Stimulated activated CD4-positive, alpha-beta T cell treated with anti-CD3 and anti-CD28 coated beads, TNF-alpha, amount 100 ng/mL, for 1 hour (primary cell): ENCODE measurements around the gene DLGAP1.
A peak's percentile ranks its signal among the peaks of the same experiment; 100 is the strongest.
"Not testable (repeated sequence)": the region's sequence is repeated elsewhere in the genome, so short reads cannot be mapped to it uniquely, and the experiment has no call there.

Experiments used
- DNase-seq, 3 donors: peaks; one replicate each; pipeline ENCODE4 v3.0.0-alpha.2; 2020; ENCODE audit warnings: low read depth in 3 of 3, low spot score in 1 of 3

The DLGAP1 gene

DNA sequence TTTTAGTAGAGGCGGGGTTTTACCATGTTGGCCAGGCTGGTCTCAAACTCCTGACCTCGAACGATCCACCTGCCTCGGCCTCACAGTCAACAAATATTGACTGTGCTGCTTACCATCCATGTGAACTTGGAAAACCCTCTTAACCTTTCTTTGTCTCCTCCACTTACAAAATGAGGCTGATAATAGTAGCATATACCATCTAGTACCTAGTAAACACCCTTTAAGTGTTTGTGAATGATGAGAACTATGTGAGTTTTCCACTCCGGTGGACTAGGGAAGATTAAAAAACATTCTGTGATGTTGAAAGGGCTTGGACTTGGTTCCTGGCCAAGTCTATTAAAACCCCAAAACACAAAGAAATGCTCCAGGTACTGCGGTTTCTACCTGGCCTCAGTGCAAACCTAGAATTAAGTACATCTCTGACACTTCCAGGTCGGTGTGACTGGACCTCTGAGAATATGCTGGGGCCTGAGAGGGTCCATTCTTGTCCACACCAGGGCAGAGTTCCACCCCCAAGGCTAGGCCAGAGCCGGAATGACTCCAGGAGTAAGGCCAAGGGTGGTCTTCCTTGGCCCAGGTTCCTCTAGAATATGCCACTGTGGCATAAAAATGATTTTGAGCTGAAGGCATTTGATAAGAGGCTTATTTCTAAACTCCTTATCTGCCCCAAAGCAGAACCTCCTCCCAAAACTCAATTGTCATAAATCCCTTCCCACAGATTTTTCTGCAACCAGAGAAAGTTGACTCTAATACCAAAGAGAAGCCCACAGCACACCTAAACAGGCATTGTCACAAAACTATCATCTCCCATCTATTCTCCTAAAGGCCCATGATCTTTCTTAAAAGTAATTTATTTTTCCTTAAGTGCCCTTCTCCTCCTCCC lies 787.6 kb downstream of the DLGAP1 start:
- DNase-seq, result no peak

DNA sequence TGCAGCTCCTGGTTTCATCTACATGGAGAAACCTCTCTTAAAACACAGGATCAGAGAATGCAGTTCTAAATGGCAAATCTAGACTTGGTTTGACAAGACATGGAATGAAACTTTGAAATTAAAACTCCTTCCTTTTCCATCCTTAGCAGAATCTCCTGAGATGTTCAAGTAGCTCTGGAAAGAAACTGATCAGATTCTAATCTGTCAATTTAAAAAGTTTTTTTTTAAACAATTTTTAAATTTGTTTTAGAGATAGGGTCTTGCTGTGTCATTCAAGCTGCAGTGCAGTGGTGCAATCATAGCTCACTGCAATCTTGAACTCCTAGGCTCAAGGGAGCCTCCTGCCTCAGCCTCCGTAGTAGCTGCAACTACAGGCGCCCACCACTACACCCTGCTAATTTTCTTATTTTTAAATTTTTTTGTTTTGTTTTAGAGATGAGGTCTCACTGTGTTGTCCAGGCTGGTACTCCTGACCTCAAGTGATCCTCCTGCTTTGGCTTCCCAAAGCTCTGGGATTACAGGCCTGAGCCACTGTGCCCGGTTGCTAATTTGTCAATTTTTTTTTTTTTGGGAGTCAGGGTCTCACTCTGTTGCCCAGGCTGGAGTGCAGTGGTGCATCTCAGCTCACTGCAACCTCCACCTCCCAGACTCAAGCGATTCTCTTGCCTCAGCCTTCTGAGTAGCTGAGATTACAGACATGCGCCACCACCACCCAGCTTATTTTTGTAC lies 788.4 kb downstream of the DLGAP1 start:
- no peak for DNase-seq

DNA sequence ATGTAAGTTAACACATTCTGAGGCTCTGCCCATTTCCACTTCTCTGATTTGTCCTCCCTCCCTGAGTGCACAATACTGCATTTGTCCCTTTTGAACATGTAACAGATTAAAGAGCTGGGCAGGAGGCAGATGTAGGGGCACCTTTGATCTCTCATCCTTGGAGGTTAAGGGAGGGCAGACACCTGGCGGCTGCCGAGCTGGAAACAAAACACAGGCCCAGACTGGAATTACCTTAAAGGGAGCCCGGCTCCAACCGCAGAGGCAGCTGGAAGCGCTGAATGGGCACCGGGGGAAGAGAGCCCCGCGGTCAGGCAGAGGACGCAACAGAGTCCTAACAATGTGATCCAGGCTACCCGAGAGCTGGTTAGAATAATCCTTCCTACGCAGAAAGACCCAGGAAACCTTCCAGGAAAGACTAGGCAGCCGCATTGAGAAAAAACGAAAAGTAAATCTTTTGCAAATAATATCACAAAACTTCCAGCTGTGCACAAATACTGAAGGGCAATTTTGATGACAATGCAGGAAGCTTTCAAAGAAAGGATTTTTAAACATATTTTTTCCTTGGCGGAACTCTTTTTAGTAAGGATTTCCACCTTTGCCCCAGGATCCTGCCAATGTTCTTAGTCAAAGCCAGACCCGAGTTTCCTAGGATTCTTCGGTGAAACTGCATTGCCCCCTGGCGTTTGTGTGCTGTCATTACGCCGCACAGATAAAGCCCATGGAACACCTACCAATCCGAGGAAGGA lies 789.2 kb downstream of the DLGAP1 start:
- peak; percentile 46 to 59 (median 53) for DNase-seq

DNA sequence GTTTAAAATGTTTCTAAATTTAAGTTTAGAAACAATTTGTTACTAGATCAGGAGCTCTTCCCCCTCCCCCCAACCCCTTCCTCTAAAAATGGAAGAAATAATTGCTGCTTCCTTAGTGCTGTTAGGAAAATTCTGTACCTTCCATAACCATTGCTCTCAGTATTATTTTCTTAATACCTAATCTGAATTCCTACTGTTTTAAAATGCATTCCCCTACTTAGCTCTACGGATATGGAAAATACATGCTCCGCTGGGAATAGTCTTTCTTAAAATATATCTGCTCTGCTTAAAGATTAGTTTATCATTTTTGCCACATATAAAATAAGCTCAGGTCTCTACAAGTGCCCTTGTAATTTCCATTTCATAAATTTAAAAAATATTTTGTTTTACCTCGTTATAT lies 789.9 kb downstream of the DLGAP1 start:
- DNase-seq, result no peak

DNA sequence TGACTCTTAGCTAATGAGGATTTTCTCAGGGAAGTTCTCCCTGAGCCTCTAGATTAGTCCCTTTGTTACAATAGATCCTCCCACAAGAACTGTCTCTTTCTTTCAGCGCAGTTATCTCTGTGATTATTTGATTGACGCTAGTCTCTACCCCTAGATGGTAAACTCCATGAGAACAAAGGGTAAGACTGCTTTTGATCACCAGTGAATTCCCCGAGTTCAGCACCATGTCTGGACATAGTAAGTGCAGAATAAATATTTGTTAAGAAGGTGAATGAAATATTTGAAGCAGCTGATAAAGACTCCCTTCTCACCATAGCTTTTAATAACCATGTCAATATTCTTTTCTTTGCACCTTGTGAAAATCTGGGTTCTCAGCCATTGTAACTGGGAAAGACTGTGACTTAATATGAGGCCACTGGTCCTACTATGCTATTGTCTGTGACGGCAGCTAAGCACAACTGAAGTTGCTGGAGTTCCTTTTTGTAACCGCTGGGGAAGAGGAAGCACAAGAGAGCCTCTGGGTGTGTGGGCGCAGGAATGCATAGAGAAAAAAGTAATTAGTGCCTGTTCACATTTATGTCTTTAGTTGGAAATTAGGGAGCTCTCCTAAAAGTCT lies 790.4 kb downstream of the DLGAP1 start:
- no peak for DNase-seq

DNA sequence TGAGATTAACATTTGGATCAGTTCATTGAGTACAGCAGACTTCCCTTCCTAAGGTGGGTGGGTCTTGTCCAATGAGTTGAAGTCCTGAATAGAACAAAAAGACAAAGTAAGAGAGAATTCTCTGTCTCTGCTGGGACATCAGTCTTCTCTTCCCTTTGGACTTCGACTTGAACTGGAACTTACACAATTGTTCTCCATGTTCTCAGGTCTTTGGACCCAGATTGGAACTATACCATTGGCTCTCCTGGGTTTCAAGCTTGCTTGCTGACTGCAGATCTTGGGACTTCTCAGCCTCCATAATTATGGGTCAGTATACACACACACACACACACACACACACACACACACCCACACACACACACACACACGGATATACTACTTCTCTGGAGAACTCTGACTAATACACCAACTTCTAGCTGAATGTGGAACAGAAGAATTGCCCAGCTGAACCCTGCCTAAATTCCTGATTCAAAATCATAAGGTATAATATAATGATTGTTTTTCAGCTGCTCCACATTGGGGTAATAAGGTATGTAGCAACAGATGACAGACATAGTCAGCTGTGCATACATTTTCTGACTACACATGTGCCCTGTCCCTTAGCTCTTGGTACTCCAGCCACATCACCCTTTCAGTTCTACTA lies 791.1 kb downstream of the DLGAP1 start:
- no peak for DNase-seq

DNA sequence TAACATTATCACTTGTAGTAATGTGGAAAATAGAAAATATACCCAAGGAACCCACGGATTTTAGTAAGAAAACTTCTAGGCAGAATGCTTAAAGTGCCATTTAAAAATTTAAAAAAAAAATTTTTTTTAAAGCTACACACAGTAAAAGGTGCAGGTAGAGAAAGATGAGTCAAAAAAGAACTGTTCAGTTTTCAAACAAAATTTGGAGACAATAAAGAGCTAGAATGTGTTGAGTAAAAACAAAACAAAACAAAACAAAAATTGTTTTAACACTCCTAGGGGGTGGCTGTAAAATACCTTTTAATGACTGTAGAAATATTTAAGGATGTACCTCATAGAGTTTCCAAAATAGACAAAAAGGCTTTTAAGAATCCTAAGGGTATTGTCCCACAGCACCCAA lies 793.1 kb downstream of the DLGAP1 start:
- DNase-seq, result no peak

DNA sequence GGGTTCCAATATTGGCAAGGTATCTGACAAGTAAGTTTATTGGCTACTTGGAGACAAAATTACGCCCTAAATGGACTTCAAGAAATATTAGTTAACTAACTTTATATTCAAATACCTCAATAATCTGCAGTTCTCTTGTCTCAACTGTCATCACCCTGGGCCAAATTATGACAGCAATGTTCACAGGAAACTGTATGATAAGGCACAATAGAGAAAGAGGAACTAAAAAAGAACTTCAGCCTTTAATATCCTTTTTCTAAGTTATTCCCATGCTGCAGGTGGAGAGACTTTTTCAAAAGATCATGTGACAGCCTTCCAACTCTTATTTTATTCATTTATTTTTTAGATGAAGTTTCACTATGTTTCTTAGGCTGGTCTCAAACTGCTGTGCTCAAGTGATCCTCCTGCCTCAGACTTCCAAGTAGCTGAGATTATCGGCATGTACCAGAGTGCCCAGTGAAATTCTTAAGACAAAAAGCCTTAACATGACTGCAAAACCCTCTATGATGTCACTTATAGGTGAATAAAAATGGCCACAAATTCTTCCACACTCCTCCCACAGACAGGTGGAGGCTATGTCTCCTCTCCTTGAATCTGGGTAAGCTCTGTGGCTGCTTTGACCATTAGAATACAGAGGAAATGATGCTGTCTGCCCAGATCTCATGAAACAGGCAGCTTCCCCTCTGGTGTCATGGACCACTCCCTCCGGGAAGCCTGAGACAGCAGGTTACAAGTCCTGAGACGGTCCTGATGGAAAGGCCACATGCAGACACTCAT lies 794.2 kb downstream of the DLGAP1 start:
- no peak for DNase-seq

DNA sequence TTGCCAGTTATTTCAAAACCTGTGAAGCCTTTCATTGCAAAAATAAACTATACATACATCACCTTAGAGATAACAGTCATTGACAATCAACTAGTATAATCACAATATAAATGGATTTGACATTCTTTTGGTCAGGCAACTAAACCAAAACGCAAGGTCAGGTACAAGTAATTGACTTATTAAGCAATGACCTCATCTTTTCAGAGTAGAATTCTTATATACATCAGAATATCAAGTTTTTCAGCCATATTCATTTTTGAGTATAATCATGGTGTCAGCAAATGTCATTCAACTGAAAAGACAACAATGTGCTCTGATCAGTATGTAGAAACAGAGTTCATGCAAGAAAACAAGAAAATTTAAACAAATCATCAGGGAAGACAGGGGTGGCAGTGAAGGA lies 796.6 kb downstream of the DLGAP1 start:
- no peak for DNase-seq

DNA sequence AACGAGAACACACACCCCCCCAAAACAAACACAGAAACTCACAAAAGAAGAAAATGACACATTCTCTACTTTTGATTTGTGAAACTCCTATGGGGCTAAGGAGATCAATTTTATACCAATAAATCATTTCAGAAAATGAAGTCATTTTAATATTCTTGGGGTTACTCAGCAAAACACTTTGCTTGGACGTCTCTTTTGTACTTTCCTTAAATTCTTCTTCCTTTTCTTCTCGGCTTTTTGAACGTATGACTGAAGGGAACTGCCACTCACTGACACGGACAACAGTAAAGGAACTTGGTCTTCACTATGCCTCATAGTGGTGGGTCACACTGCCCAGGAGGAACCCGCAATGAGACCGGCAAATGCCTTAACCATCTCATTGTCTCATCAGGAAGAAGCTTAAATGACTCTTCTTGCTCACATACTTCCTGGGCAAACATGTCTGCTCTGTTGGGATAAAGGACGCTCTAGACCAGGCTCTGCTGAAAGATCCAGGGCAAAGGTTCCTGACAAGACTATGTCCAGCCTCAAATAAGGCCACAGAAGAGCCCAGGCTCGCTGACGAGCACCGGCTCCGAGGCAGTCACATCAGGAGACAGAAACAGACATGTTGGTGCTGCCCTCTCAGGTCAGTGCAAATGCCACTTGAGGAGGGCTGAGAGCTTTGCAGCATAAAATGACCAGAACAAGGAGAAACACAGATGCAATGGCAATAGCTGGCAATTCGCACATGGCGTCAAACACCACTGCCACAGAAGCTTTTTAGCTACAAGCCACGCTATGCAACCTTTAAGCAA lies 799.7 kb downstream of the DLGAP1 start:
- DNase-seq, result no peak

DNA sequence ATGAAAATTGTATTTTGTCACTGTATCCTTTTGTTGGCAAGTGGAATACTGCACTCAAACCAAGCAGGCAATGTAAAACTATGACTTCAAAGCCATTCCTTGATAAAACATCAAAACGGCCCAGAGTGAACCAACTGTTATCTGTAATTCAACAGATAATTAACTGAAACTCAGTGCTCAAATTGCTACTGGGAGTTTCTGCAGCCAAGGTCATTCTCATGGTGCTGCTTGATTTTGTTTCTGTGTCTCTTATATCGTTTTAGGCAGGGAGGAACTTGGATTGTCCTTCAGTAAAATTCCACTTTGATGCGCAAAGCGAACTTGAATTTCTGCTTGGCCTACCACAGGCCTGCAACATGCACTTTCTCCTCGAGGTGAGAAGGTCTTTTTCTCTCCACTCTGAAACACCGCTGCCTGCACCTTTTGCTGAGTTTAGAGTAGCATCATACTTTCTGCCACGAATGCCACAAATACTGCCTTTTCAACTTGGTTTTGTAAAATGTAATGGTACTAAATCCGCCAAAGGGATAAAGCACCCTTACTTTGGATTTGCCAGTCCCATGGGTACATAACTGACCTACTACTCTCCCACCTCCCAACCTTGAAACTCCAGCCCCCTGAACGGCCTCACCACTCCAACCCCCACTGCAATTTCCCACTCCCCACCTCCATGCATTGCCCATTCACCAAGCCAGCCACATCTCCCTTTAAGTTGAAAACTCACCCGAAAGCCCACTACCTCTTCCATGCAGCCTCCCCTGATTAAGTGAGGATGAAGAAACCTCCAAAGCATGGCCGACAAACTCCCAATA lies 800.5 kb downstream of the DLGAP1 start:
- no peak for DNase-seq

DNA sequence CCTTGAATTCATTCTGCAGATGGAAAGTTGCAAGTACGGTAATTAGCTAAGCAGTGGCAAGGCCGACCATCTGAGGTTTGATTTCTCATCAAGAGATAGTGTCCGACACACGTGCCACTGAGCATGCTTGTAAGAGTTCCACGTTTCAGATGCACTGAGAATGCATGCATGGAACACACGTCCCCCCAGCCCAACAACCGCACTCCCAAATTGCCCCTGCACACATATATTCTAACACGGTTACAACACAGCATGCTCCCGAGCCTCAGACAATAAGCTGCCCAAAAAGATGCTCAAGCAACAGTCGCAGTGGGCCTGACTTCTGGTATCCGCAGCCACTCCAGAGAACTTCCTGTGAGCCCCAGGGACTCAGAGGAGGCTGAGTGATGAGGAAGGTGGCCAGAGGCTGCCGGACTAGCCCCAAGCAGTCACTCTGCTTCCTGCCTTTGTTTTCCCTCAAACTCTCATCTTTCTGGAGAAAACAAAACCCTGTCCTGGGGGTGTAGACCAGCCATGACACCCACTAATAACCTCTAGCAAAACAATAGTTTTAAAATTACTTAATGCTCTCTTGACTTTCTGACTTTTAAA lies 801.2 kb downstream of the DLGAP1 start:
- DNase-seq, result no peak

DNA sequence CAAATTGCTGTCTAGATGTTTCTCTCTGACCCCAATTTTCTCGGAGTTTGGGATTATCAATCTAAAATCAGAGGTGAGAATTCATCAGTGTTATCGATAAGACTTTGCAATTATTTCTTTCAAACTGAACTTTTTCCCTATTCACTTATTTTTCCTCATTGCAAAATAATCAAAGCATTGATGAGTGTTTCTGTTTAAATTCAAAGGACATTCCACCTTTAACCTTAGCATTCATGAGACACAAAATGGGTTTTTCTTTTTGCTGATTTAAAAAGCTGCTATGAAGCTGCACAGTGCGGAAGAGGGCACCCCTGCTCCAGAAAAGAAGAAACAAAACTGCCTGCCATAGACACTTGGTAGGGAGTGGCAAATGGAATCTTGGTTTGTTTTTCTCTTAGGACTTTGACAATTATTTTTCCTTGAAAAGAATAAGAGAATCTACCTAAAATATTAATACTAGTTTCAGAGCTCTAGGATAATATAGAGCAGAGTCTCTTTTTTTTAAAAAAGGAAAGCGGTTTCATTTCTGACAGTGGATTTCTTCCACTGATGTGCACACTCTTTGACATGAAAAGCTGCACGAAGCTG lies 801.8 kb downstream of the DLGAP1 start:
- DNase-seq, result no peak

DNA sequence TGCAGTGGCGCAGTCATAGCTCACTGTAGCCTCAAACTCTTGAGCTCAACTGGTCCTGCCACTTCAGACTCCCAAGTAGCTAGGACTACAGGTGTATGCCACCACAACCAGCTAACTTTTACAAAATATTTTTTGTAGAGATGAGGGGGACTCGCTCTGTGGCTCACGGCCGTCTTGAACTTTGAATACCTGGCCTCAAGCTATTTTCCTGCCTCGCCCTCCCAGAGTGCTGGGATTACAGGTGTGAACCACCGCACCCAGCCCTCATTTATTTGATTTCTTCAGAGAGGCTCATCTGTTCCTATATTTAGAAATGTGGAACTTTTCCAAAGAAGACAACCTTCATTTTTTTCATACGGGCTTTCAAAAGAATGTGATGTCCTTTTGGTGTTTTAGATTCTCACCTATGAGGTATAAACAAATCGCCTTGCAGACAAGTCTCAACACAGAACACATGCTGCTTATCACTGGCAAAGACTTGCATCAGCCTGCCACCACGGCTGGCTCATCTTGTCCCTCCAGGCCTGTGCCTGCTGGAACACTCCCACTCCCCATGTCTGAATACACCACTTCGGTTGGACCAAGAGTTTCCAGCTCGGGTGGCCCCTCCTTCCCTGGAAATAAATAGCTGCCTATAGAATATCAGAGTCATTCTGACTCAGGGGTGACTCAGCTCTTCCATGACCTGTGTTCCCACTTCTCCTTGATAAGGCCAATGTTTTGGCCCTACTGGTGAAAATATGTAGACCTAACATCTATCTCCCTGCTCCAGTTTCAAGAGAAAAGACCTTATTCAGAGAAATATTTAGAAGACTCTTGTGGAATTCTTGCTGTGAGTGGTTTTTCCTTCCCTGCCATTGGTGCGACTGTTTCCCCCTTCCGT lies 802.5 kb downstream of the DLGAP1 start:
- DNase-seq, result peak in 1 of 3 donors; percentile 5

DNA sequence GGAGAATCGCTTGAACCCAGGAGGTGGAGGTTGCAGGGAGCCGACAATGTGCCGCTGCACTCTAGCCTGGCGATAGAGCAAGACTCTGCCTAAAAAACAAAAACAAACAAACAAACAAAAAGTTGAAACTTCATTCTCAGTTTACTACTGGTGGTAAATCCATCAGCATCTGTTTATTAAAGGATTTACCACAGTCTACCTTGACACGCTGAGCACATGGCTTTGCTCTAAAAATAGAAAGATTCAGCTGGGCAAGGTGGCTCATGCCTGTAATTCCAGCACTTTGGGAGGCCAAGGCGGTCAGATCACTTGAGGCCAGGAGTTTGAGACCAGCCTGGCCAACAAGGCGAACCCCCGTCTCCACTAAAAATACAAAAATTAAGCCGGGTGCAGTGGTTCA lies 803.8 kb downstream of the DLGAP1 start:
- DNase-seq, result no peak

DNA sequence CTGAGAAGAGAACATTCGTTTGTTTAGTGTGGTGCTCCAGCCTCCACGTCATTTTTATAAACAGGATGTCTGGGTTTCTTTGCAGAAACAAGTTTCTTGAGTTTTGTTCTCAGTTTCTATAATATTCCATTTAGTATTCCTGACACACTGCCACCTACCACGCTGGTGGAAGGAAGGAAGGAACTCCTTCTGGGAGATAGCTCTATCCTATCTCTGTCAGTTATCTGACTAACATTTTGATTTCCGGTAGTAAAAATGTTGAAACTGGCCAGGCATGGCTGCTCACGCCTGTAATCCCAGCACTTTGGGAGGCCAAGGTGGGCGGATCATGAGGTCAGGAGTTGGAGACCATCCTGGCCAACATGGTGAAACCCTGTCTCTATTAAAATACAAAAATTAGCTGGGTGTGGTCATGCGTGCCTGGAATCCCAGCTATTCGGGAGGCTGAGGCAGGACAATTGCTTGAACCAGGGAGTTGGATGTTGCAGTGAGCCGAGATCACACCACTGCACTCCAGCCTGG lies 804.5 kb downstream of the DLGAP1 start:
- DNase-seq, result not testable (repeated sequence)
